ENCODE data around the gene PSMD1.

DNA sequence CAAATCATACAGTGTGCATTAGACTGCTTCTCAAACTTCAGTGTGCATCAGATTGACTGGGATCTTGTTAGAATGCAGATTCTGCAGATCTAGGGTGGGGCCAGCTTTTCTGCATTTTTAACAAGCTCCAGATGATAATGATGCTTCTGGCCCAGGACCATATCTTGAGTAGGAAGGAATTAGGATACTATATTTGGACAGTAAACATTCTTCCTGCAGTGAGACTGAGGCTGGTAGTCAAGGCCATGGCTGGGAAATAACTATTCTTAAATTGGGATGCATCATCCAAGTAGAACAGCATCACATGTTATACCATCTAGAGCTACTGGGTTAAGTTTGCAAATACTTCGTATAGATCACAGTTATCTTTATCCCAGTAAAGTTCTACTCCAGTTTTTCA lies 113.4 kb downstream of the PSMD1 start:
- TF ChIP-seq RAD21 (conservative IDR thresholded peaks at IDR 0.05): no peak
- no peak for TF ChIP-seq CTCF (IDR thresholded peaks at IDR 0.05; ENCODE audit: poor library complexity, severe bottlenecking)
- TF ChIP-seq POLR2AphosphoS5 (IDR thresholded peaks at IDR 0.05): no peak
- no peak for TF ChIP-seq EZH2 (IDR thresholded peaks at IDR 0.05; ENCODE audit: borderline replicate concordance, insufficient read depth, low read length, poor library complexity, severe bottlenecking)
- TF ChIP-seq SMC3 (conservative IDR thresholded peaks at IDR 0.05; ENCODE audit: poor library complexity): no peak
- TF ChIP-seq, protein P1, sequence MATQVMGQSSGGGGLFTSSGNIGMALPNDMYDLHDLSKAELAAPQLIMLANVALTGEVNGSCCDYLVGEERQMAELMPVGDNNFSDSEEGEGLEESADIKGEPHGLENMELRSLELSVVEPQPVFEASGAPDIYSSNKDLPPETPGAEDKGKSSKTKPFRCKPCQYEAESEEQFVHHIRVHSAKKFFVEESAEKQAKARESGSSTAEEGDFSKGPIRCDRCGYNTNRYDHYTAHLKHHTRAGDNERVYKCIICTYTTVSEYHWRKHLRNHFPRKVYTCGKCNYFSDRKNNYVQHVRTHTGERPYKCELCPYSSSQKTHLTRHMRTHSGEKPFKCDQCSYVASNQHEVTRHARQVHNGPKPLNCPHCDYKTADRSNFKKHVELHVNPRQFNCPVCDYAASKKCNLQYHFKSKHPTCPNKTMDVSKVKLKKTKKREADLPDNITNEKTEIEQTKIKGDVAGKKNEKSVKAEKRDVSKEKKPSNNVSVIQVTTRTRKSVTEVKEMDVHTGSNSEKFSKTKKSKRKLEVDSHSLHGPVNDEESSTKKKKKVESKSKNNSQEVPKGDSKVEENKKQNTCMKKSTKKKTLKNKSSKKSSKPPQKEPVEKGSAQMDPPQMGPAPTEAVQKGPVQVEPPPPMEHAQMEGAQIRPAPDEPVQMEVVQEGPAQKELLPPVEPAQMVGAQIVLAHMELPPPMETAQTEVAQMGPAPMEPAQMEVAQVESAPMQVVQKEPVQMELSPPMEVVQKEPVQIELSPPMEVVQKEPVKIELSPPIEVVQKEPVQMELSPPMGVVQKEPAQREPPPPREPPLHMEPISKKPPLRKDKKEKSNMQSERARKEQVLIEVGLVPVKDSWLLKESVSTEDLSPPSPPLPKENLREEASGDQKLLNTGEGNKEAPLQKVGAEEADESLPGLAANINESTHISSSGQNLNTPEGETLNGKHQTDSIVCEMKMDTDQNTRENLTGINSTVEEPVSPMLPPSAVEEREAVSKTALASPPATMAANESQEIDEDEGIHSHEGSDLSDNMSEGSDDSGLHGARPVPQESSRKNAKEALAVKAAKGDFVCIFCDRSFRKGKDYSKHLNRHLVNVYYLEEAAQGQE (IDR thresholded peaks at IDR 0.05; ENCODE audit: borderline replicate concordance): no peak
